GM12878 (cell line): Measurements from ENCODE around the gene NLRP5. TPM values are rescaled to one million over a fixed set of nuclear protein-coding genes. Genes with fewer than 3 reads are reported as not detected.

ENCODE experiments used
- ATAC-seq: fragments of 200-7000 bp; cut with Tn5 transposase; 3 replicates; pipeline ENCODE4 v1.9.1; 2020; ENCODE audit warnings: mild to moderate bottlenecking, moderate library complexity
- BruUV-seq: library from RNA; stranded (reverse); fragments of 400-500 nt; replicated peaks from 2 replicates; lab custom pipeline; 2021; lab: Mats Ljungman, UMichigan
- CTCF ChIA-PET: fragments of 300-600 bp; sonication (Branson Sonifier 250); formaldehyde crosslinking; extraction: SDS; loops from one replicate; lab custom pipeline; 2021; ENCODE audit warnings: inconsistent platforms; lab: Yijun Ruan, JAX
- POLR2A ChIA-PET: fragments of 350-600 bp; formaldehyde crosslinking; extraction: SDS; loops from one replicate; lab custom pipeline; 2021; ENCODE audit warnings: inconsistent platforms; lab: Charles Lee
- RAD21 ChIA-PET: fragments of 300-600 bp; sonication (Branson Sonifier 250); formaldehyde crosslinking; loops from one replicate; lab custom pipeline; 2023; ENCODE audit warnings: antibody characterized with exemption; ENCODE audit not compliant: unreplicated experiment; lab: Charles Lee
- SMC1A ChIA-PET: fragments of 300-600 bp; sonication (Branson Sonifier 250); formaldehyde crosslinking; loops from one replicate; lab custom pipeline; 2023; ENCODE audit not compliant: unreplicated experiment, uncharacterized antibody; lab: Charles Lee
- DNase-seq: peaks from one replicate; pipeline ENCODE4 v3.0.0-alpha.2; 2011; ENCODE audit warnings: low read depth, low spot score
- FAIRE-seq: peaks from 3 replicates; lab custom pipeline; 2011; peaks lifted over from hg19 to GRCh38; lab: Jason Lieb, UNC
- H2AFZ ChIP-seq: 2 replicates; pipeline ENCODE4 v1.6.0; 2011; ENCODE audit warnings: low read depth, low read length, control low read depth; ENCODE audit not compliant: control insufficient read depth
- H3K27ac ChIP-seq: 2 replicates; pipeline ENCODE4 v1.5.1; 2011; ENCODE audit warnings: control low read depth; ENCODE audit not compliant: control insufficient read depth, insufficient read depth
- H3K27me3 ChIP-seq, 2 experiments: replicated peaks in 1 of 2; 2 replicates each; pipeline versions ENCODE4 v1.6.0 to v1.6.1; 2011; ENCODE audit warnings: low read length in 1 of 2; ENCODE audit not compliant: control insufficient read depth in 2 of 2, insufficient read depth in 2 of 2
- H3K36me3 ChIP-seq, 2 experiments: 2 replicates each; pipeline ENCODE4 v1.5.1; 2011; ENCODE audit warnings: low read length in 1 of 2; ENCODE audit not compliant: control insufficient read depth in 2 of 2, insufficient read depth in 2 of 2
- H3K4me1 ChIP-seq: 2 replicates; pipeline ENCODE4 v1.6.1; 2011; ENCODE audit warnings: mild to moderate bottlenecking, low read length, moderate library complexity, mixed read lengths; ENCODE audit not compliant: control insufficient read depth, insufficient read depth
- H3K4me2 ChIP-seq: 2 replicates; pipeline ENCODE4 v1.6.0; 2011; ENCODE audit warnings: control low read depth; ENCODE audit not compliant: control insufficient read depth, insufficient read depth
- H3K4me3 ChIP-seq: fragments of 200-600 bp; sonication (generic); 2 replicates; pipeline ENCODE4 v1.5.1; 2016
- H3K79me2 ChIP-seq: 2 replicates; pipeline ENCODE4 v1.6.0; 2011; ENCODE audit warnings: low read length; ENCODE audit not compliant: control insufficient read depth, insufficient read depth
- H3K9ac ChIP-seq: 2 replicates; pipeline ENCODE4 v1.8.0; 2011; ENCODE audit warnings: low read length, control low read depth, mixed read lengths; ENCODE audit not compliant: control insufficient read depth, insufficient read depth
- H3K9me3 ChIP-seq: replicated peaks from 3 replicates; pipeline ENCODE4 v1.5.1; 2011; ENCODE audit warnings: mild to moderate bottlenecking, low read length; ENCODE audit not compliant: control insufficient read depth, insufficient read depth
- H4K20me1 ChIP-seq: 2 replicates; pipeline ENCODE4 v1.6.0; 2011; ENCODE audit not compliant: control insufficient read depth, insufficient read depth
- DPF2 ChIP-seq: fragments of 450-650 bp; IDR thresholded peaks from 2 replicates; pipeline ENCODE4 v1.6.1; 2017; ENCODE audit warnings: mild to moderate bottlenecking
- NR2F1 ChIP-seq: fragments of 450-650 bp; conservative IDR thresholded peaks from 2 replicates; pipeline ENCODE4 v1.6.1; 2017; ENCODE audit warnings: mild to moderate bottlenecking
- RBBP5 ChIP-seq: fragments of 200-600 bp; sonication (generic); conservative IDR thresholded peaks from 2 replicates; pipeline ENCODE4 v1.6.1; 2016
- RELA ChIP-seq: fragments of 450-650 bp; IDR thresholded peaks from 2 replicates; pipeline ENCODE4 v1.8.0; 2014; ENCODE audit warnings: borderline replicate concordance; ENCODE audit not compliant: partially characterized antibody
- SRF ChIP-seq, 2 experiments: IDR thresholded peaks; 2 replicates each; pipeline ENCODE4 v1.6.1; 2011; ENCODE audit warnings: low read depth in 2 of 2, low read length in 2 of 2, mild to moderate bottlenecking in 1 of 2, moderate library complexity in 1 of 2
- TCF12 ChIP-seq: IDR thresholded peaks from 2 replicates; pipeline ENCODE4 v1.6.1; 2011; ENCODE audit warnings: low read depth, mild to moderate bottlenecking, low read length
- ZNF207 ChIP-seq: fragments of 450-650 bp; IDR thresholded peaks from 2 replicates; pipeline ENCODE4 v1.6.1; 2014; ENCODE audit warnings: antibody characterized with exemption, mild to moderate bottlenecking, borderline replicate concordance
- ZNF24 ChIP-seq: fragments of 450-650 bp; IDR thresholded peaks from 2 replicates; pipeline ENCODE4 v1.6.1; 2017; ENCODE audit warnings: antibody characterized with exemption, mild to moderate bottlenecking
- WGBS: methylation state at CpG from one replicate; pipeline ENCODE4 v1.1.6; 2016; ENCODE audit warnings: low lambda C conversion rate; ENCODE audit not compliant: insufficient replicate concordance, insufficient coverage; ENCODE audit errors: missing lambda C conversion rate; 5-methylcytosine and 5-hydroxymethylcytosine counted together
- in situ Hi-C: fragments of 300-500 bp; cut with MboI; formaldehyde crosslinking; loops from 9 replicates; pipeline ENCODE4 v1.14.3; 2018; ENCODE audit warnings: mixed read lengths
- intact Hi-C: fragments of 100-400 bp; cut with micrococcal nuclease; formaldehyde crosslinking; loops from one replicate; pipeline ENCODE4 v1.14.2; 2022; ENCODE audit not compliant: unreplicated experiment
- polyA plus RNA-seq, 11 experiments: library from polyadenylated mRNA; depleted of rRNA in 4 of 11; unstranded in 6 of 11; stranded (reverse) in 5 of 11; fragments of >200 nt; fragmentation: Nextera tagmentation in 4 of 11; fragmentation: Illumina TruSeq in 1 of 11; extraction: Ambion mirVana in 4 of 11; extraction: Trizol in 1 of 11; gene quantifications; 1 replicate in 1 of 11; 2 replicates in 10 of 11; pipeline versions ENCODE4 v1.2.1 to v1.2.3, GENCODE V29; 2011 to 2016; ENCODE audit warnings: inconsistent platforms in 2 of 11, missing spikeins in 2 of 11, low read depth in 1 of 11
- total RNA-seq, 4 experiments: library from RNA; depleted of rRNA in 3 of 4; stranded (reverse); fragments of >200 nt in 3 of 4; fragmentation: Illumina TruSeq in 1 of 4; extraction: Trizol in 1 of 4; gene quantifications; 2 replicates each; pipeline versions ENCODE4 v1.2.1 to v1.2.3, GENCODE V29; 2013 to 2021
- TF ChIP-seq, protein P1 (sequence below): fragments of 450-650 bp; formaldehyde crosslinking; IDR thresholded peaks from 2 replicates; pipeline ENCODE4 v1.5.0; 2022; ENCODE audit warnings: mild to moderate bottlenecking, missing genetic modification characterization
- TF ChIP-seq, protein P2 (sequence below): fragments of 450-650 bp; IDR thresholded peaks from 2 replicates; pipeline ENCODE4 v1.6.1; 2016; ENCODE audit warnings: mild to moderate bottlenecking, moderate library complexity, borderline replicate concordance
- TF ChIP-seq, protein P3 (sequence below): fragments of 450-650 bp; IDR thresholded peaks from 2 replicates; pipeline ENCODE4 v1.6.1; 2018; ENCODE audit warnings: mild to moderate bottlenecking, low read depth, moderate library complexity; ENCODE audit not compliant: partially characterized antibody
- TF ChIP-seq, protein P4 (sequence below): fragments of 450-650 bp; IDR thresholded peaks from 2 replicates; pipeline ENCODE4 v1.6.1; 2016; ENCODE audit warnings: mild to moderate bottlenecking

The NLRP5 gene
- total and polyA plus RNA-seq, 10 of the 15 experiments (the other 5 are each of a cell fraction or from before 2014, with no cell fraction given) = 0.01 TPM; not detected in 9

DNA sequence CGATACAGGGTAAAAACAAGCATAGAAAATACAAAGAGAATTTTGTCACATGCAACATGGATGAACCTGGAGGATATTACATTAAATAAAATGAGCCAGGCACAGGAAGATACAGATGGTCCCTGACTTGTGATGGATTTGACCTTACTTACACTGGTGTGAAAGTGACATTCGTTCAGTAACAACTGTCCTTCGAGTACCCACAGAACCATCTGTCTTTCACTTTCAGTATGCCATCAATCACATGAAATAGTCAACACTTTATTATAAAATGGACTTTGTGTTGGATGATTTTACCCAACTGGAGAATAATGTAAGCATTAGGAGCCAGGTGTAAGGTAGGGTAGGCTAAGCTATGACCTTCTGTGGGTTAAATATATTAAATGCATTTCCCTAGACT, 83.1 kb downstream of the NLRP5 start:
- 33% methylated on average over 3 of the region's 3 CpGs for WGBS
- CTCF ChIA-PET = interaction anchor here (0.6 to 3.5 kb wide), 6 partner anchors 86 to 437 kb away, joined by 3 to 16 read pairs (median 12); no protein-coding TSS in a partner anchor
- no peaks in the 10 kb centered on the region for H4K20me1 ChIP-seq
- no peaks in the 10 kb centered on the region for H3K27me3 ChIP-seq
- H3K27ac ChIP-seq = no peak overlapping the region
- SMC1A ChIA-PET = no interaction called here
- intact Hi-C loops = loop anchor here (10.0 kb wide), 1 partner anchor 435 kb away; no protein-coding TSS in a partner anchor
- no peak overlapping the region for H3K9ac ChIP-seq
- no peak overlapping the region for H2AFZ ChIP-seq
- no peak for DNase-seq
- FAIRE-seq = no peak
- no peaks in the 10 kb centered on the region for H3K4me1 ChIP-seq
- no TSS peak for BruUV-seq
- peak; percentile 60 for ATAC-seq
- no peaks in the 10 kb centered on the region for H3K79me2 ChIP-seq
- in situ Hi-C loops = no loop called here
- POLR2A ChIA-PET = no interaction called here
- no peak overlapping the region for H3K4me3 ChIP-seq
- no peaks in the 10 kb centered on the region; the same call in 2 of the 3 replicates for H3K9me3 ChIP-seq
- no peaks in the 10 kb centered on the region for H3K36me3 ChIP-seq
- RAD21 ChIA-PET = interaction anchor here (1.4 to 1.5 kb wide), 2 partner anchors 10 to 11 kb away, joined by 3 to 4 read pairs; no protein-coding TSS in a partner anchor
- no peak overlapping the region for H3K4me2 ChIP-seq
- peak; percentile 76 for TF ChIP-seq ZNF24
- no peak for TF ChIP-seq RELA
- 0 out of 2 replicates have a peak, but pooled peaks have one; percentile 26 for TF ChIP-seq DPF2
- no peak for TF ChIP-seq ZNF207
- TF ChIP-seq, protein P1, sequence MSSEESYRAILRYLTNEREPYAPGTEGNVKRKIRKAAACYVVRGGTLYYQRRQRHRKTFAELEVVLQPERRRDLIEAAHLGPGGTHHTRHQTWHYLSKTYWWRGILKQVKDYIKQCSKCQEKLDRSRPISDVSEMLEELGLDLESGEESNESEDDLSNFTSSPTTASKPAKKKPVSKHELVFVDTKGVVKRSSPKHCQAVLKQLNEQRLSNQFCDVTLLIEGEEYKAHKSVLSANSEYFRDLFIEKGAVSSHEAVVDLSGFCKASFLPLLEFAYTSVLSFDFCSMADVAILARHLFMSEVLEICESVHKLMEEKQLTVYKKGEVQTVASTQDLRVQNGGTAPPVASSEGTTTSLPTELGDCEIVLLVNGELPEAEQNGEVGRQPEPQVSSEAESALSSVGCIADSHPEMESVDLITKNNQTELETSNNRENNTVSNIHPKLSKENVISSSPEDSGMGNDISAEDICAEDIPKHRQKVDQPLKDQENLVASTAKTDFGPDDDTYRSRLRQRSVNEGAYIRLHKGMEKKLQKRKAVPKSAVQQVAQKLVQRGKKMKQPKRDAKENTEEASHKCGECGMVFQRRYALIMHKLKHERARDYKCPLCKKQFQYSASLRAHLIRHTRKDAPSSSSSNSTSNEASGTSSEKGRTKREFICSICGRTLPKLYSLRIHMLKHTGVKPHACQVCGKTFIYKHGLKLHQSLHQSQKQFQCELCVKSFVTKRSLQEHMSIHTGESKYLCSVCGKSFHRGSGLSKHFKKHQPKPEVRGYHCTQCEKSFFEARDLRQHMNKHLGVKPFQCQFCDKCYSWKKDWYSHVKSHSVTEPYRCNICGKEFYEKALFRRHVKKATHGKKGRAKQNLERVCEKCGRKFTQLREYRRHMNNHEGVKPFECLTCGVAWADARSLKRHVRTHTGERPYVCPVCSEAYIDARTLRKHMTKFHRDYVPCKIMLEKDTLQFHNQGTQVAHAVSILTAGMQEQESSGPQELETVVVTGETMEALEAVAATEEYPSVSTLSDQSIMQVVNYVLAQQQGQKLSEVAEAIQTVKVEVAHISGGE (CRISPR knock-in tag) = no peak
- TF ChIP-seq NR2F1 = 0 out of 2 replicates have a peak, but pooled peaks have one; percentile 48
- TF ChIP-seq SRF (IDR thresholded peaks at IDR 0.05; ENCODE audit: low read depth in 2 of 2, low read length in 2 of 2) = no peak
- TF ChIP-seq, protein P2, sequence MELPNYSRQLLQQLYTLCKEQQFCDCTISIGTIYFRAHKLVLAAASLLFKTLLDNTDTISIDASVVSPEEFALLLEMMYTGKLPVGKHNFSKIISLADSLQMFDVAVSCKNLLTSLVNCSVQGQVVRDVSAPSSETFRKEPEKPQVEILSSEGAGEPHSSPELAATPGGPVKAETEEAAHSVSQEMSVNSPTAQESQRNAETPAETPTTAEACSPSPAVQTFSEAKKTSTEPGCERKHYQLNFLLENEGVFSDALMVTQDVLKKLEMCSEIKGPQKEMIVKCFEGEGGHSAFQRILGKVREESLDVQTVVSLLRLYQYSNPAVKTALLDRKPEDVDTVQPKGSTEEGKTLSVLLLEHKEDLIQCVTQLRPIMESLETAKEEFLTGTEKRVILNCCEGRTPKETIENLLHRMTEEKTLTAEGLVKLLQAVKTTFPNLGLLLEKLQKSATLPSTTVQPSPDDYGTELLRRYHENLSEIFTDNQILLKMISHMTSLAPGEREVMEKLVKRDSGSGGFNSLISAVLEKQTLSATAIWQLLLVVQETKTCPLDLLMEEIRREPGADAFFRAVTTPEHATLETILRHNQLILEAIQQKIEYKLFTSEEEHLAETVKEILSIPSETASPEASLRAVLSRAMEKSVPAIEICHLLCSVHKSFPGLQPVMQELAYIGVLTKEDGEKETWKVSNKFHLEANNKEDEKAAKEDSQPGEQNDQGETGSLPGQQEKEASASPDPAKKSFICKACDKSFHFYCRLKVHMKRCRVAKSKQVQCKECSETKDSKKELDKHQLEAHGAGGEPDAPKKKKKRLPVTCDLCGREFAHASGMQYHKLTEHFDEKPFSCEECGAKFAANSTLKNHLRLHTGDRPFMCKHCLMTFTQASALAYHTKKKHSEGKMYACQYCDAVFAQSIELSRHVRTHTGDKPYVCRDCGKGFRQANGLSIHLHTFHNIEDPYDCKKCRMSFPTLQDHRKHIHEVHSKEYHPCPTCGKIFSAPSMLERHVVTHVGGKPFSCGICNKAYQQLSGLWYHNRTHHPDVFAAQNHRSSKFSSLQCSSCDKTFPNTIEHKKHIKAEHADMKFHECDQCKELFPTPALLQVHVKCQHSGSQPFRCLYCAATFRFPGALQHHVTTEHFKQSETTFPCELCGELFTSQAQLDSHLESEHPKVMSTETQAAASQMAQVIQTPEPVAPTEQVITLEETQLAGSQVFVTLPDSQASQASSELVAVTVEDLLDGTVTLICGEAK = no peak
- TF ChIP-seq, protein P3, sequence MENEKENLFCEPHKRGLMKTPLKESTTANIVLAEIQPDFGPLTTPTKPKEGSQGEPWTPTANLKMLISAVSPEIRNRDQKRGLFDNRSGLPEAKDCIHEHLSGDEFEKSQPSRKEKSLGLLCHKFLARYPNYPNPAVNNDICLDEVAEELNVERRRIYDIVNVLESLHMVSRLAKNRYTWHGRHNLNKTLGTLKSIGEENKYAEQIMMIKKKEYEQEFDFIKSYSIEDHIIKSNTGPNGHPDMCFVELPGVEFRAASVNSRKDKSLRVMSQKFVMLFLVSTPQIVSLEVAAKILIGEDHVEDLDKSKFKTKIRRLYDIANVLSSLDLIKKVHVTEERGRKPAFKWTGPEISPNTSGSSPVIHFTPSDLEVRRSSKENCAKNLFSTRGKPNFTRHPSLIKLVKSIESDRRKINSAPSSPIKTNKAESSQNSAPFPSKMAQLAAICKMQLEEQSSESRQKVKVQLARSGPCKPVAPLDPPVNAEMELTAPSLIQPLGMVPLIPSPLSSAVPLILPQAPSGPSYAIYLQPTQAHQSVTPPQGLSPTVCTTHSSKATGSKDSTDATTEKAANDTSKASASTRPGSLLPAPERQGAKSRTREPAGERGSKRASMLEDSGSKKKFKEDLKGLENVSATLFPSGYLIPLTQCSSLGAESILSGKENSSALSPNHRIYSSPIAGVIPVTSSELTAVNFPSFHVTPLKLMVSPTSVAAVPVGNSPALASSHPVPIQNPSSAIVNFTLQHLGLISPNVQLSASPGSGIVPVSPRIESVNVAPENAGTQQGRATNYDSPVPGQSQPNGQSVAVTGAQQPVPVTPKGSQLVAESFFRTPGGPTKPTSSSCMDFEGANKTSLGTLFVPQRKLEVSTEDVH = no peak
- no peak for TF ChIP-seq RBBP5
- TF ChIP-seq TCF12 = 0 out of 2 replicates have a peak, but pooled peaks have one; percentile 20
- TF ChIP-seq, protein P4, sequence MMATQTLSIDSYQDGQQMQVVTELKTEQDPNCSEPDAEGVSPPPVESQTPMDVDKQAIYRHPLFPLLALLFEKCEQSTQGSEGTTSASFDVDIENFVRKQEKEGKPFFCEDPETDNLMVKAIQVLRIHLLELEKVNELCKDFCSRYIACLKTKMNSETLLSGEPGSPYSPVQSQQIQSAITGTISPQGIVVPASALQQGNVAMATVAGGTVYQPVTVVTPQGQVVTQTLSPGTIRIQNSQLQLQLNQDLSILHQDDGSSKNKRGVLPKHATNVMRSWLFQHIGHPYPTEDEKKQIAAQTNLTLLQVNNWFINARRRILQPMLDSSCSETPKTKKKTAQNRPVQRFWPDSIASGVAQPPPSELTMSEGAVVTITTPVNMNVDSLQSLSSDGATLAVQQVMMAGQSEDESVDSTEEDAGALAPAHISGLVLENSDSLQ = peak; percentile 83
